CD4-positive, alpha-beta T cell treated with Interleukin-15 for 4 hours (primary cell): Measurements from ENCODE around the gene GFRAL.

Experiments
- DNase-seq: peaks from one replicate; pipeline ENCODE4 v3.0.0-alpha.2; 2020; ENCODE audit warnings: low spot score

Gene GFRAL

GRCh38 chr6:55433446-55434130, 106.3 kb downstream of the GFRAL start:
- no peak for DNase-seq

- DNase-seq = no peak
Observed at GRCh38 chr6:55437141-55437540, 109.9 kb downstream of the GFRAL start.

GRCh38 chr6:55438203-55438602, 110.9 kb downstream of the GFRAL start:
- DNase-seq = no peak

- DNase-seq = no peak
Observed at GRCh38 chr6:55443238-55444134, 116.2 kb downstream of the GFRAL start.

DNA sequence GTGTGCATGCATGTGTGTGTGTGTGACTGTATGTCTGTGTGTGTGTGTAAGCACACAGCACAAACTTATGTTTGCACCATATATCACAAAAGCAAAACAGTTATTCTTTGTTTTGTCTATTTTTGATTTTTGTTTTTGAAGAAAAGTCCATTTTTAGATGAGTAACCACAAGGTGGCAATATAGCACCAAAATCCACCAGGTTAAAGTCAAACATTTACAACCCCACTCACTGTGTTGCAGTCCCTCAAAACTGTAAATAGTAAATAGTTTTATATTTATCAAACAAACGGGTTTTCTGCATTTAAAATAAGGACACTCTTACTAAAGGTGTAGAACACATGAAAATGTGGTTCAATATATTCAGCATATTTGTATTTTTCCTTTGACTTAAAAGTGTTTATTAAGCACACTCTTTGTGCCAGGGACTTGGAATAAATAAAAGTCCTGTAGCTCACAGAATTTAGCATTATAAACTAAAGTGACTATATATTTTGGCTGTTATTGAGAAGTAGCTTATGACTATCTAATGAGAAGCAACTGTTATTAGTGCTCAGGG, 118.5 kb downstream of the GFRAL start:
- no peak for DNase-seq

DNA sequence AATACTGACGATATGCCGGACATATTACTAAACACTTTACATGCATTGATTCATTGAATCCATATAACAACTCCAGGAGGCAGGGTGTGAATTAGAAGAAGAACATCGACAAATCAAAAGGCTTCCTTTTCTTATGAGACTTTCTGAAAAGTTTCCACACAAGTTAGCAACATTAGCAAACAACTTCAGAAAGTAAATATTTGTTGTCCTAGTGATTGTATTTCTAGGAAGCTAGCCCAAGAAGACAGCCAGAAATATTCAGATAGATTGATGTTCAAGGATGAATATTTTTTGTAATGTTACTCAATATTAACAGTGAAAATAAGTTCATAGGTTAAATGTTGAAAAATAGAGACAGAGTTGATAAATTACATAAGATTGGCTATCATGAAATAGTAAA, 120.6 kb downstream of the GFRAL start:
- no peak for DNase-seq

GRCh38 chr6:55448451-55448850, 121.2 kb downstream of the GFRAL start:
- no peak for DNase-seq

DNA sequence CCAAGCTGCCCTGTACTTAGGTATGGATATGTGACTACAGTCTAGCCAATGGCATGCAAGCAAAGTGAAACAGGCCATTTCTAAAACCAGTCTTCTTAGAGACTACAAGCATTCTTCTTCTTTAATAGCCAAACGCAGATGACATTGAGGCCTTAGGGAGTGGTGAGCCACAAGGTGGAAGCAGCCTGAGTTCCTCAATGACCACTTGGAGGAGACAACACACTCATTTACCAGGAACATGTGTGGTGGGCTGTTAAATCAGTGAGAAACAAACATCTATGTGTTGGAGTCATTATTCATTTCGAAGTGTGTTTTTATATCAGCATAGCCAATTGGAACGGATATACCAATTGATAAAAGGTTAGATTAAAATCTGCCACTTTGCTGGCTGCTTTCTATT, 122.0 kb downstream of the GFRAL start:
- no peak for DNase-seq

DNA sequence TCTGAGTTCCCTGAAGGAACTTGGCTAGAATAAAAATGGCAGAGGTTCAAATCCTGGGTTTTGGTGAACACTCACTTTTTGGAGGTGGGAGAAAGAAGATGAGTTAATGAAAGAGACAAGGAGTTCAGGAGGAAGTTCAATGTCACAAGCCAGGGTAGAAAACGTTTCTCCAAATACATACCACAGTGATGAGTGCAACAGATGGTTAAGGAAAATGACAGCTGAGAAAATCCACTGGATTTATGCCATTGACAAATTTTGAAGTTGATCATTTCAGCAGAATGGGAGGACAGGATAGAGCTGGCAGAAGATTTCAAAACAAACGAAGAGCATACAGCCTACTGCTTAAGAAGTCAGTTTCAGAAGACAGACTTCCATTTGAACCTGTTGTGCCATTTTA, 122.7 kb downstream of the GFRAL start:
- DNase-seq = no peak
